Panc1 (cell line): ENCODE data around the gene PCP4L1. TPM values are rescaled to one million over a fixed set of nuclear protein-coding genes. Genes with fewer than 3 reads are reported as not detected.

Experiments used
- ATAC-seq: fragments of 200-7000 bp; cut with Tn5 transposase; 2 replicates; pipeline ENCODE4 v1.9.1; 2020; ENCODE audit warnings: mild to moderate bottlenecking, moderate library complexity
- BruUV-seq: library from RNA; stranded (reverse); fragments of 400-500 nt; replicated peaks from 2 replicates; lab custom pipeline; 2021; lab: Mats Ljungman, UMichigan
- CTCF ChIA-PET: fragments of 300-600 bp; sonication (Branson Sonifier 250); formaldehyde crosslinking; loops from one replicate; lab custom pipeline; 2022; ENCODE audit warnings: antibody characterized with exemption; lab: Charles Lee
- POLR2A ChIA-PET: fragments of 300-600 bp; sonication (Branson Sonifier 250); formaldehyde crosslinking; loops from one replicate; lab custom pipeline; 2022; ENCODE audit warnings: antibody characterized with exemption; lab: Charles Lee
- DNase-seq: peaks from one replicate; pipeline ENCODE4 v3.0.0-alpha.2; 2010; ENCODE audit warnings: low read depth, low spot score
- H3K27ac ChIP-seq: 2 replicates; pipeline ENCODE4 v1.5.1; 2011; ENCODE audit warnings: mild to moderate bottlenecking, low read length, inconsistent platforms
- H3K27me3 ChIP-seq: fragments of 200-500 bp; sonication (Bioruptor generic); 2 replicates; pipeline ENCODE4 v1.6.0; 2014; ENCODE audit warnings: low read length, inconsistent platforms; ENCODE audit not compliant: control insufficient read depth, insufficient read depth
- H3K36me3 ChIP-seq: fragments of 200-500 bp; sonication (Bioruptor generic); 2 replicates; pipeline ENCODE4 v1.5.1; 2014; ENCODE audit warnings: inconsistent platforms, mild to moderate bottlenecking, low read length, moderate library complexity; ENCODE audit not compliant: control insufficient read depth, insufficient read depth
- H3K4me1 ChIP-seq: 2 replicates; pipeline ENCODE4 v1.5.1; 2011; ENCODE audit warnings: inconsistent platforms, mild to moderate bottlenecking, low read length, moderate library complexity; ENCODE audit not compliant: control insufficient read depth, insufficient read depth
- H3K4me3 ChIP-seq, 2 experiments: 2 replicates each; pipeline ENCODE4 v1.5.1; 2011 to 2012; ENCODE audit warnings: low read depth in 2 of 2, low read length in 2 of 2, mild to moderate bottlenecking in 2 of 2, inconsistent platforms in 1 of 2, moderate library complexity in 1 of 2
- H3K9me3 ChIP-seq: fragments of 200-500 bp; sonication (Bioruptor generic); 2 replicates; pipeline ENCODE4 v1.5.1; 2014; ENCODE audit warnings: low read depth, mild to moderate bottlenecking, inconsistent platforms, low read length, moderate library complexity; ENCODE audit not compliant: control insufficient read depth, insufficient read depth
- POLR2AphosphoS5 ChIP-seq: IDR thresholded peaks from 2 replicates; pipeline ENCODE4 v1.6.1; 2012; ENCODE audit warnings: mild to moderate bottlenecking, low read depth, low read length, moderate library complexity
- REST ChIP-seq, 2 experiments: IDR thresholded peaks; 2 replicates each; pipeline ENCODE4 v1.6.1; 2011 to 2012; ENCODE audit warnings: low read depth in 2 of 2, control low read depth in 1 of 2, low read length in 1 of 2, mild to moderate bottlenecking in 1 of 2, moderate library complexity in 1 of 2; ENCODE audit not compliant: insufficient read depth in 1 of 2
- SIN3A ChIP-seq: IDR thresholded peaks from 2 replicates; pipeline ENCODE4 v1.6.1; 2012; ENCODE audit warnings: low read depth, mild to moderate bottlenecking, low read length, moderate library complexity, borderline replicate concordance; ENCODE audit not compliant: insufficient read depth
- TCF7L2 ChIP-seq: IDR thresholded peaks from 2 replicates; pipeline ENCODE4 v1.6.1; 2011; ENCODE audit warnings: mild to moderate bottlenecking, low read depth, low read length, inconsistent platforms
- in situ Hi-C: cut with HindIII; loops from 2 replicates; pipeline ENCODE4 v1.10.0; 2016; ENCODE audit warnings: low sequenced_read_pairs, low pct_unique_long_range_greater_than_20kb
- intact Hi-C: fragments of 100-400 bp; cut with micrococcal nuclease; formaldehyde crosslinking; loops from one replicate; pipeline ENCODE4 v1.10.0; 2022; ENCODE audit not compliant: unreplicated experiment
- total RNA-seq: library from RNA; stranded (reverse); gene quantifications from one replicate; pipeline ENCODE4 v1.2.1, GENCODE V29; 2021; ENCODE audit not compliant: unreplicated experiment
- TF ChIP-seq, protein P1 (sequence below): fragments of 450-650 bp; IDR thresholded peaks from 2 replicates; pipeline ENCODE4 v1.5.1; 2017; ENCODE audit warnings: mild to moderate bottlenecking

PCP4L1 gene
- total RNA-seq, 1 experiment from 2014 or later, result not detected

- H3K4me1 ChIP-seq, result no peaks in the 10 kb centered on the region
- peaks cover under 1% of the 10 kb centered on the region; the same call in 1 of the 2 replicates for H3K36me3 ChIP-seq
- in situ Hi-C loops (no loop called here), intact Hi-C loops (no loop called here)
- no TSS peak for BruUV-seq
- no peak for TF ChIP-seq POLR2AphosphoS5
- TF ChIP-seq REST (IDR thresholded peaks at IDR 0.05; ENCODE audit: insufficient read depth in 1 of 2, low read depth in 2 of 2, low read length in 1 of 2), result no peak
- TF ChIP-seq SIN3A, result no peak
- TF ChIP-seq TCF7L2, result no peak
- TF ChIP-seq, protein P1, sequence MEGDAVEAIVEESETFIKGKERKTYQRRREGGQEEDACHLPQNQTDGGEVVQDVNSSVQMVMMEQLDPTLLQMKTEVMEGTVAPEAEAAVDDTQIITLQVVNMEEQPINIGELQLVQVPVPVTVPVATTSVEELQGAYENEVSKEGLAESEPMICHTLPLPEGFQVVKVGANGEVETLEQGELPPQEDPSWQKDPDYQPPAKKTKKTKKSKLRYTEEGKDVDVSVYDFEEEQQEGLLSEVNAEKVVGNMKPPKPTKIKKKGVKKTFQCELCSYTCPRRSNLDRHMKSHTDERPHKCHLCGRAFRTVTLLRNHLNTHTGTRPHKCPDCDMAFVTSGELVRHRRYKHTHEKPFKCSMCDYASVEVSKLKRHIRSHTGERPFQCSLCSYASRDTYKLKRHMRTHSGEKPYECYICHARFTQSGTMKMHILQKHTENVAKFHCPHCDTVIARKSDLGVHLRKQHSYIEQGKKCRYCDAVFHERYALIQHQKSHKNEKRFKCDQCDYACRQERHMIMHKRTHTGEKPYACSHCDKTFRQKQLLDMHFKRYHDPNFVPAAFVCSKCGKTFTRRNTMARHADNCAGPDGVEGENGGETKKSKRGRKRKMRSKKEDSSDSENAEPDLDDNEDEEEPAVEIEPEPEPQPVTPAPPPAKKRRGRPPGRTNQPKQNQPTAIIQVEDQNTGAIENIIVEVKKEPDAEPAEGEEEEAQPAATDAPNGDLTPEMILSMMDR, result no peak
- H3K9me3 ChIP-seq, result no peaks in the 10 kb centered on the region
- ATAC-seq (no peak), DNase-seq (no peak)
- ChIA-PET CTCF (interaction anchor here (0.6 kb wide), 1 partner anchor 98 kb away, joined by 3 read pairs; no protein-coding TSS in a partner anchor), POLR2A (no interaction called here)
- H3K27me3 ChIP-seq, result no peaks in the 10 kb centered on the region
- H3K4me3 ChIP-seq, result no peak overlapping the region
- no peak overlapping the region for H3K27ac ChIP-seq
Observed at GRCh38 chr1:161300478-161300877, 41.9 kb downstream of the PCP4L1 start.

GRCh38 chr1:161304927-161305866, 46.7 kb downstream of the PCP4L1 start:
- BruUV-seq, result no TSS peak
- no peak overlapping the region for H3K27ac ChIP-seq

More at GRCh38 chr1:161304927-161305866, 46.7 kb downstream of the PCP4L1 start:
- TF ChIP-seq SIN3A (no peak), POLR2AphosphoS5 (no peak), REST (IDR thresholded peaks at IDR 0.05; ENCODE audit: insufficient read depth in 1 of 2, low read depth in 2 of 2, low read length in 1 of 2) (no peak), TCF7L2 (no peak)
- TF ChIP-seq, protein P1, result no peak
- in situ Hi-C loops, result no loop called here
- H3K36me3 ChIP-seq, result peaks cover 4% of the 10 kb centered on the region; the same call in 1 of the 2 replicates
- CTCF ChIA-PET, result no interaction called here
- intact Hi-C loops, result no loop called here
- POLR2A ChIA-PET, result no interaction called here
- H3K27me3 ChIP-seq, result no peaks in the 10 kb centered on the region
- ATAC-seq (no peak; the same call in 1 of the 2 replicates), DNase-seq (no peak)
- H3K9me3 ChIP-seq, result no peaks in the 10 kb centered on the region
- H3K4me3 ChIP-seq, result peak overlapping the region in 1 of 2 experiments; percentile 36; a peak in 1 of 4 replicates
- no peaks in the 10 kb centered on the region for H3K4me1 ChIP-seq
